HL-60/S4 treated with retinoic acid at 250 ng/mL for 4 days and 3 days (cell line): ENCODE data around the gene SYTL3.

Experiments used
- in situ Hi-C: fragments of 300-500 bp; cut with MboI; formaldehyde crosslinking; loops from 2 replicates; pipeline ENCODE4 v1.7.0; 2022; ENCODE audit warnings: low sequenced_read_pairs

The SYTL3 gene

DNA sequence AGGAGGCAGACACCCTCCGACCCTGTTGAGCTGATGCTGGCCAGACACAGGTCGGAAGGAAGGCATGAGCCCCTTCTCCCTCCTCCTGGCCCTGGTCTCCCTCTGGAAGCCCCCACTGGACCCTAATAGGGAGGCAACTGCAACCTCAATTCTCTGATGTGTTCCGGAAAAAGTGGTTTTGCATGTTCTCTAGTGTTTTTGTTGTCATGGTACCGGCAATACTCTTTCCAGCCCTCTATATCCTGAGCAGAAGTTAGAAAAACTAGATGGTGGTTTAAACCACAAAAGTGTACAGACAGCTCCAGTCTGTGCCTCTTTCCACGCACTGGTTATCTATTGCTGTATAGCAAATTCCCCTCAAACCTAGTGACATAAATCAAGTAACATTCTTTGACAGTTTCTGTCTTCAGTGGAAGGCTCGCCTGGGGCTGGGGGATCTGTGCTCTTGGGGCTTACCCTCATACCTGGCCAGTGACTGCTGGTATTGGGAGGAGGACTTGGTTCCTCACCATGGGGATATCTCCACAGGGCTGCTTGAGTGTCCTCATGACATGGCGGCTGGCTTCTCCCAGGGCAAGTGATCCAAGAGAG is 37.0 kb downstream of the SYTL3 start:
- in situ Hi-C loops = no loop called here

DNA sequence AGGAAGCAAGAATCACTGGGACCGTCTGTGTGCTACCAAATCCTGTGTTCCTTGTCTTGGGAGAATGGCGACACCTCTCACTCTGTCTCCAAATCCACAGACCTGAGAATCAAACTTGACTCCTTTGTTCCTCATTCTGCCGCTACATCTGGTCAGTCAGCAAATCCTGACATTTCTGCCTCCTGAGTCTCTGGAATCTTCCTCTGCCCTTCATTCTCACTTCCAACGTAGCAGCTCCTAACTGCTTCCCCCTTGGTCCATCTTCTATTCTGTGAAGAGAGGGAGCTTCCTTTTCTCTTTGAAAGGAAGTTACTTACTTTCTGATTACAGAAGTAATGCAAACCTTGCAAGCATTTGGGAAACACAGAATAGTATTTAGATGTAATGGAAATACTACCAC is 37.7 kb downstream of the SYTL3 start:
- in situ Hi-C loops = no loop called here

DNA sequence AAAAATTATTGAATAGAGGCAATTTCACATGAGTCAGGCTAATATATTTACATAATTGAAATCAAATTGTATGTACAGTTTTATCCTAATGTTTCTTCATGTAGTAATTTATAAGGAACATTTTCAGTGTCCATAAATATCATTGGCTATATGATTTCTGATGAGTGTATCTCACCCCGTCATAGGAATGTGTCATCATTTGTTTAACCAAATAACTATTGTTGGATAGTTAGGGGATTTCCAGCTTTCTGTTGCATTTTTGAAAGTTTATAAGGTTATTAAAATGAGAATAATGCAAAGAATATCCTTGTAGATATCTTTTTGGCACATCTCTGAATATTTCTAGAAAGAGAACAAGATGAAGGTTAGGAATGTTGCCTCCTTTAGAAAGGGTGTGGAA is 39.0 kb downstream of the SYTL3 start:
- in situ Hi-C loops = no loop called here

DNA sequence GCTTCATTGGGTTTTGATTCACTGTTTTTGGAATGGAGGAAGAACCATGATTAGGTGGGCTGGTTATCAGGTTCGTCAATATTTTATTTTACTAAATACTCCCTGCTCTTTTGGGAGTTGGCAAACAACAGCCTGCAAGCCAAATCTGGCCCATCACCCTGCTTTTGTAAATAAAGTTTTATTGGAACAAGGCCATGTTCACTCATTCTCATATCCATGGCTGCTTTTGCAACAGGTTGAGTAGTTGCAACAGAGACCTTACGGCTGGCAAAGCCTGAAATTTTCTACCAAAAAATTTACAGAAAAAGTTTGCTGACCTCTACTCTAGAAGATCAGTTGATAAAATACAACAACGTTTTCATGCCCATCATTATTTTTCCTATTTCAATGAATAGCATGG is 45.1 kb downstream of the SYTL3 start:
- in situ Hi-C loops = loop anchor here (10.0 kb wide), 1 partner anchor 470 kb away; no protein-coding TSS in a partner anchor

DNA sequence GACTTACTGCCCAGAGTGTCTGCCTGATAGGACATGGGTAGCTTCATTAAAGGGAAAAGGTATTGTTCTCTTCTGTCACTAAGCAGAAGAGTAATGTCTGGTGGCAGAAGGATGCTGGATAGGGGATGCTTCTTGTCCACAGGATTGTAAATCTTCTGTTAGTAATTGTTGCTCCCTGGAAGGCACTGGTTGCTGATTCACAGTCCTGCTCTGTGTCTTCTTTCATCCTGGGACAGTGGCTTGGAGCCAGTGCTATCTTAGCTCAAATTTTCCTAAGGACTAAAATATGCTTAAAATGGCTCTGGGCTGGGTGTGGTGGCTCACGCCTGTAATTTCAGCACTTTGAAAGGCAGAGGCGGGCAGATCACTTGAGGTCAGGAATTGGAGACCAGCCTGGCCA is 48.0 kb downstream of the SYTL3 start:
- in situ Hi-C loops = loop anchor here (10.0 kb wide), 1 partner anchor 473 kb away; no protein-coding TSS in a partner anchor

DNA sequence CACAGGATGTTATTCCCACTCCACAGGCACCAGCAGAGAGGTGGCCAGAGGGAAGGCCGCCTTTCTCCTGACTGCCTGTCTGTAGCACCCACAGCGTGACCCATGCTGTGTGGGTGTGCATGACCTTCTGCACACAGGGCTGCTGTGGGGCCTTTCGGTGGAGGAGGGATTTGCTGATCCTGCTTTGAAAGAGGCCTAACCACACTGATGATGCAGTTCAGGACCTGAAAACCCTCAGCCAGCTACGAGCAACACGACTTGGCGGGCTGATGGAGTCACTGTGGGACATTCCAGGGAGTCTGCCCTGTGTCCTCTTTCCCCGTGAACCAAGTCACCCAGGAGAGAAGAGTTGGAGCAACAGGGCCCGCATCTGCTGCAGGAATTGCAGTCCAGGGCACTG is 49.1 kb downstream of the SYTL3 start:
- in situ Hi-C loops = loop anchor here (10.0 kb wide), 1 partner anchor 474 kb away; no protein-coding TSS in a partner anchor

DNA sequence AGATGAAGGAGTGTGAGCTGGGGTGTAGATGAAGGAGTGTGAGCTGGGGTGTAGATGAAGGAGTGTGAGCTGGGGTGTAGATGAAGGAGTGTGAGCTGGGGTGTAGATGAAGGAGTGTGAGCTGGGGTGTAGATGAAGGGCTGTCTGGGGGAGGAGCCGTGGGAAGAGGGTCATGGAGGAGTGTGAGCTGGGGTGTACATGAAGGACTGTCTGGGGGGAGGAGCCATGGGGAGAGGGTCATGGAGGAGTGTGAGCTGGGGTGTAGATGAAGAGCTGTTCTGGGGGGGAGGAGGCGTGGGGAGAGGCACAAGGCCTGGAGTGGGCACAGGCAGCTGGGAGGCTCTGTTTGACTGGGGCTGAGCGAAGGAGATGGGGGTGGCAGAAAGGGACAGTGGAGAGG is 51.4 kb downstream of the SYTL3 start:
- in situ Hi-C loops = loop anchor here (10.0 to 25.0 kb wide), 2 partner anchors 261 to 424 kb away; no protein-coding TSS in a partner anchor

DNA sequence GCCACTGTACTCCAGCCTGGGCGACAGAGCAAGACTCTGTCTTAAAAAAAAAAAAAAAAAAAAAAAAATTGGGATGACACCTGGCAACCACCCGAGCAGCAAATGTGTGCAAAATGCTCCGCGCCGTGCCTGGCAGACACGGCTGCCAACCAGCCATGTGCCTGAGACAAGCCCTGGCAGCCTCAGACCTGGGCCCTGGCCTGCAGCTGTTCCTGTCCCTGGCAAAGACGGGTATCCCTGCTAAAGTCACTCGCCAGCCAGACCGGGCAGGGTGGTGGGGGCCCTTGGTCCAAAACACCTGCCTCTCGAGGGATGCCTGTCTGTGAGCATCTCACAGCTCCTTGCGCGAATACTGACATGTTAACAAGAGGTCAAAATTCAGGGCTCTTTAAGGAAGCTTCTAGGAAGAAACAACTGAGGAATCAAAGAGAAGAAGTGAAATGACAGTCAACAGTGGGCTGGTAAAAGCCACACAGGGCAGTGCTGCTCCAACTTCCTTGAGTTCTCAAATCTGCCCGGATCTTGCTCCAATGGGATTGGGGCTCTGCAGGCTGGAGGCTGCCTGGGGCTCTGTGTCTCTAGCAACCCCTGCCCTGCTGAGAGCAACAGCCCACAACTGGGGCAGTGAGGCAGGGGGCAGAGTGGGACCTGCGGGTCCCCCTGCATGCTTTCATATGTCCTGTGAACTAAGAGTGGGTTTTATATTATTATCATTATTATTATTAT is 53.4 kb downstream of the SYTL3 start:
- in situ Hi-C loops = loop anchor here (10.0 to 25.0 kb wide), 2 partner anchors 259 to 422 kb away; no protein-coding TSS in a partner anchor

DNA sequence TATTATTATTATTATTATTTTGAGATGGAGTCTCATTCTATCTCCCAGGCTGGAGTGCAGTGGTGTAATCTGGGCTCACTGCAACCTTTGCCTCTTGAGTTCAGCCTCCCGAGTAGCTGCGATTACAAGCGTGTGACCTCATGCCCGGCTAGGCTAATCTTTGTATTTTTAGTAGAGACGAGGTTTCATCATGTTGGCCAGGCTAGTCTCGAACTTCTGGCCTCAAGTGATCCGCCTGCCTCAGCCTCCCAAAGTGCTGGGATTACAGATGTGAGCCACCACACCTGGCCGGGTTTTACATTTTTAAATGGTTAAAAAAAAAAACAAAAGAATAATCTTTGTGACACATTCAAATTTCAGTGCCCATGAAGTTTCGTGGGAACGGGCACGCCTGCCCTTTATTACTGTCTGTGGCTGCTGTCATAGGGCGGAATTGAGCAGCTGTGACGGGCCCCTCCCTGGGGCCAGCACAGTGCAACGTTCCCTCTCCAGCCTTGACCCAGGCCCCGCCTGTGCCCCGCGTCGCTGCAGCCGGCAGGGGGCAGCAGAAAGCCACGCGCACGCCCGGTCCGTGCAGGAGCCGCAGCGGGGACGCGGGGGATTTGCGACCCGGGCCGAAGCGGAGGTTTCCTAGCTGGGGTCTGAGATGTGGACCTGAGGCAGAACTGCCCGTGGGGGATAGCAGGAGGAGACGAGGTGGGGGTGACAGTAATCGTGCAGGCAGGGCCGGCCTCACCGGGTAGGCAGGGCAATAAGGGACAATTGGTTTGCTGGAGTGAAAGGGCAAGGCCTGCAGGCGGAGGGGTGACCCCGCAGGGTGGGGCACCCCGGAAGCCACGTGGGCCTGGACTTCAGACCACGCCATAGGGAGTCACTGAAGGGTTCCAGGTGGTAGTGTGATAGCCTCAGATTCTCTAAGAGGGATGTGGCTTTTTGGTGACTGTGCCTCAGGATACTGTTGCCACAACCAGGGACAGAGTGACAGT is 54.3 kb downstream of the SYTL3 start:
- in situ Hi-C loops = loop anchor here (10.0 to 25.0 kb wide), 2 partner anchors 258 to 421 kb away; no protein-coding TSS in a partner anchor

DNA sequence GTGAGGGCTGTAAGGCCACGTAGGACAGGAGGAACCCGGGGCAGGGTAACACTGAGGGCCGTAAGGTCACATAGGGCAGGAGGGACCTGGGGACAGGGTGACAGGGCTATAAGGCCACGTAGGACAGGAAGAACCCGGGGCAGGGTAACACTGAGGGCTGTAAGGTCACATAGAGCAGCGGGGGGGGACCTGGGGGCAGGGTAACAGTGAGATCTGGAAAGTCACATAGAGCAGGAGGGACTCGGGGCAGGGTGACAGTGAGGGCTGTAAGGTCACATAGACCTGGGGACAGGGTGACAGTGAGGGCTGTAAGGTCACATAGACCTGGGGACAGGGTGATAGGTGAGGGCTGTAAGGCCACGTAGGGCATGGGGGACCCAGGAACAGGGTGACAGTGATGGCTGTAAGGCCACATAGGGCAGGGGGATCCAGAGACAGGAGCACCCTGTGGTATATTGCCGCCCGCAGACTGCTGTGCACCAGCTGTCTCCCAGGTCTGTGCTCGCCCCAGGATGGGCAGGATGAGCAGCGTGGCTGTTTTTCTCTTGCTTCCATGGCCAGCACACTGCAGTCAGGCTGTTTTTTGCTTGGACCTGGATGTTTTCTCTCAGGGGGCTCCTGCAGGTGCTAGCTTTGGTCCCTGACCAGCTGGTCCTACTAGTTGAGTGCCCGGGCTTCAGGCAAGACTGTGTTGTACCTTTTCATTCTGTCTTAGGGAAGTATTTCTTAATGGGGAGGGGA is 55.7 kb downstream of the SYTL3 start:
- in situ Hi-C loops = loop anchor here (10.0 to 25.0 kb wide), 2 partner anchors 257 to 419 kb away; no protein-coding TSS in a partner anchor

DNA sequence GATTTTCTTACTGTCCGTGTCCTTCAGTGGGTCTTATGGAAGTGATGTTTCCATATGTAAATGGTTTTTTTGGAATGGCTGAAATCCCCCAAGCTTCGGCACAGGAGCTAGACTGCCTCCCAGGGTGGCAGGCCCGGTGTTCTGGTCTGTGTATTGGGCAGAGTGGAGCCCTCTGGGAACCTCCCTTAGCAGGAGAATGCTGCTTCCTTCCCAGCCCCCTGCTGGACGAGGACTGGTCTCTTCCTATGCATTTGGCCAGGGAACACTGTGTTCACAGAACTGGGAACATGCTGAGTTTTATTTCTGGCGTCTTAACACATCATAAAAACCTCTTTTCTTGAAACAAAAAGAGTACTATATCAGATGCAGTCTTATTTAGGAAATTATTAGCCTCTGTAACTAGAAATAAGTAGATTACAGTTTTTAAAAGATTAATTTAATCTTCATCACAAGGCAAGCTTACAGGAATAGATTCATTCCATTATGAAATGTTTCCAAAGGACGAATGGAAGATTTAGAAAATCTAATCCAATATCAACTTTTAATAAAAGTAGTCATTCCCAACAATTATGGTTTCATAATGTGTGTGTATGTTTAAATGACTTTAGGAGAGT is 56.6 kb downstream of the SYTL3 start:
- in situ Hi-C loops = loop anchor here (10.0 to 25.0 kb wide), 2 partner anchors 256 to 418 kb away; no protein-coding TSS in a partner anchor

DNA sequence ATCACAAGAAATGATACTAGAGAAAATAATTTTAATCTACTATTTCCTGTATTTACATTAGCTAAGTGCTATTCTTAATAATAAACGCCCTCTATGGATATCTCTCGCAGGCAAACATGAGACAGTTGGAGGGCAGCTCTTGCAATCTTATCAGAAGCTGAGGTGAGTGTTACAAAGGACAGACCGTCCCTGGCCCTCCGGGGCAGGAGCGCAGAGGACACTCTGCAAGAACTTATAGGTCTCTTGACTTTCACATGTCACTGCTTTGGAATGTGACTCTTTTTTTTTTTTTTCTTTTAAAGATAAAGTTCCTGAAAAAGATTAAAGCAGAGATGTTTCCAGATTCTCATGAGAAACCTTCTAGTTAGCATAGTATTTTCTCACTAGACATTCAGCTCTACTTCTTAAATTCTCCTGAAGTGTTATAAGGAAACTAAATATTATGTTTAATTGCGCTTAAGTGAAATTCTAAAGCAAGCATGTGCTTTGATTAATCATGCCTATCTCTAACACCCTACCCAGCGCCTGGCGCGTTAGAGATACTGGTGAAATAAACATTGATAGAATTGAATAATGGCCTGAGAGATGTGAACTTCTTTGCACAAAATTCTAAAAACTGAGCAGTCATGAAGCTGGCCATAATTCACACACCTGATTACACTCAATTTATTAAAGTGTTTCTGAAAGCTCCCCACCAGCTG is 57.4 kb downstream of the SYTL3 start:
- in situ Hi-C loops = loop anchor here (10.0 to 25.0 kb wide), 2 partner anchors 255 to 418 kb away; no protein-coding TSS in a partner anchor

DNA sequence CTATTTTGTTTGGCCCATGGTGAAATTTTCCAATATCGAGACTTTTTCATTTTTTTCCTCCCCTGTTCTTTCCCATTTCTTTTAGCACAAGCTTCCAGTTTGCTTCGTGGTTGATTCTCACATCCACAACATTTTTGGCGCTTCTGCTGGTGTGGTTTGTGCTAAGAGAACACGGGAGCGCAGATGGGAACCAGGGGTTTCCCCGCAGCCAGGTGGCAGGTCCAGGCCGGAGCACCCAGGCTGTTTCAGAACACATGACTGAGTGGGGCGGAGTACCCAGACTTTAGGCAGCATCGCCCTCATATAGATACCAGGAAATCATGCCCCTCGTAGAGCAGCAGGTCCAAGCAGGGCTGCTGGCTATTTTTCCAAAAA is 58.0 kb downstream of the SYTL3 start:
- in situ Hi-C loops = loop anchor here (10.0 to 25.0 kb wide), 2 partner anchors 254 to 417 kb away; no protein-coding TSS in a partner anchor

DNA sequence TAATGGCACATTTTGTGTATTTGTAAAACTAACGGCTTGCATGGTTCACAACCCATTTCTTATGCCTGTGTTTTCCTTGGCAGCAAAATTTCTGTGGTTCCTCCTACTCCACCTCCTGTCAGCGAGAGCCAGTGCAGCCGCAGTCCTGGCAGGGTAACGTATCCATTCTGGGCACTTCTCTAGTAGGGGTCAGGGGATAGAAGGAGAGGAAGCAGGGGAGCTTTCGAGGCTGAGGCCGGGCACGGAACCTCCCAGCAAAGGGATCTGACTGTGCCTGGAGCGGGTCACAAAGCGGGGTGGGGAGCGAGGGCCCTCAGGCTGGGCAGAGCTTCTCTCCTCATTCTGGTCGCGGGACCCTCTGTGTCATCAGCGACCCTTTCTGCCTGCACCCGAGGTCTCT is 58.4 kb downstream of the SYTL3 start:
- in situ Hi-C loops = loop anchor here (10.0 to 25.0 kb wide), 2 partner anchors 254 to 417 kb away; no protein-coding TSS in a partner anchor

DNA sequence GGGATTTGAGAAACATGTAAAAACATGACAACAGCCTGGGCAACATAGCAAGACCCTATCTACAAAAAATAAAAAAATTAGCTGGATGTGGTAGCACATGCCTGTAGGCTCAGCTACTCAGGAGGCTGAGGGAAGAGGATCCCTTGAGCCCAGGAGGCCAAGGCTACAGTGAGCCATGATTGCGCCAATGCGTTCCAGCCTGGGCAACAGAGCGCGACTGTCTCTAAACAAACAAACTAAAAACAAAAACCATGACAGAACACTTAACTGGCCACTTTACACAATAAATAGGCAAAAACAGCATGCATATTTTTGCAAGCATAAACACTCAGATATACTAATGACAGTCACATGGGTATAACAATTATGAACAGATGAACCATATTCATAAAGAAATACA is 60.0 kb downstream of the SYTL3 start:
- in situ Hi-C loops = loop anchor here (10.0 to 25.0 kb wide), 2 partner anchors 252 to 415 kb away; no protein-coding TSS in a partner anchor

DNA sequence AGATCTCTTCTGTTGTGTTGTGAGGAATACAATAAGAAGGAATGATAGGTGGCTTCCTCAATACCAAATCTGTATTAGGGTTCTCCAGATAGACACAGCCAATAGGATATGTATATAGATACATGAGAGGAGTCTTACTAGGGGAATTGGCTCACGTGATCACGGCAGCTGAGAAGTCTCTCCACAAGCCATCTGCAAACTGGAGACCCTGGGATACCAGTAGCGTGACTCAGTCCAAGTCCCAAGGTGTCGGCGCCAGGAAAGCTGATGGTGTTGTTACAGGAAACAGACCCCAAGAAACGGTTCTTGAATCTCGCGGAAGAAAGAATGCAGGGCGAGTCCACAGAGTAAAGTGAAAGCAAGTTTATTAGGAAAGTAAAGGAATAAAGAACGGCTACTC is 61.4 kb downstream of the SYTL3 start:
- in situ Hi-C loops = loop anchor here (25.0 kb wide), 1 partner anchor 251 kb away; no protein-coding TSS in a partner anchor

DNA sequence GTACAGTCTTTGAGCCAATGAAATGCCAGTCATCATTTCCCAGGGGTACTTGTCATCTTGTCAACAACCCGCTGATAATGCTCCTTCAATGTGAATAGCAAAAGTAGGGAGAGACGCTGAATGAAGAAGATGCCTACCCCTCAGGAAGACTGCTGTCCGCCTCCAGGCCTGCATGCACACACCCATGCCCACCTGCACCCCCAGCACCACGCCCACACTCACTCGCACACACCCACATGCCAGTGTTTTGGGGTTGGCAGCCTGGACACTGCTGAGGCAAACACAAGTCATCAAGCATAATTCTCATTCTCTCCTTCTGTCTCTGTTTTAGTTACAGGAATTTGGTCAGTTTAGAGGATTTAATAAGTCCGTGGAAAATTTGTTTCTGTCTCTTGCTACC is 63.6 kb downstream of the SYTL3 start:
- in situ Hi-C loops = loop anchor here (25.0 kb wide), 1 partner anchor 249 kb away; no protein-coding TSS in a partner anchor

DNA sequence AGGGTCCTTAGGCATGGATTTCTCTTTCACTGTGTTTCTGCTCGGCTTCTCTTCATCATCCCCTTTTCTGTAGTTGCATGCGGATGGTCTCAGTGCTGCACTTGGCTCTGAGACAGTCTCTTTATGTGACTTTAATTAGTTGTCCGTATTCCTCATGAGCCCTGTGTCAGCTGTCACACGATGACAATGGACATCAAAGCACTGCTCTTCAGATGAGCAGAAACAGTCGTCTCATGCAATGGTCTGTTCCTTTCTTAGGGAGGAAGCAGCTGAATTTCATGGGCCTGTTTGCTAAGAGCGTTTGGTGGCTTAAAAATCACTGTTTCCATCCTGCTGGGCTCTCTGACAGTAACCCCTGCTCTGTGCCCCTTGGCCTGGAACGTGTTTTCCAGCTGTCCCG is 64.9 kb downstream of the SYTL3 start:
- in situ Hi-C loops = loop anchor here (25.0 kb wide), 1 partner anchor 248 kb away; no protein-coding TSS in a partner anchor
